ENCODE measurements around the gene KCNT2.

The KCNT2 gene

GRCh38 chr1:196393282-196393681 lies 215.0 kb downstream of the KCNT2 start:
- Histone ChIP-seq H3K27ac (ENCODE audit: low read length) (no peak overlapping the region), H3K9ac (ENCODE audit: low read length) (no peak overlapping the region), H3K79me2 (ENCODE audit: low read length) (no peaks in the 10 kb centered on the region), H3K4me1 (ENCODE audit: low read length) (no peaks in the 10 kb centered on the region), H4K20me1 (ENCODE audit: insufficient read depth, low read length) (no peaks in the 10 kb centered on the region), H2AFZ (ENCODE audit: low read depth, low read length) (no peak overlapping the region), H3K9me3 (ENCODE audit: insufficient read depth, low read length) (no peaks in the 10 kb centered on the region), H3K4me3 (ENCODE audit: low read length) (no peak overlapping the region), H3K36me3 (replicated peaks; ENCODE audit: low read depth, low read length) (no peaks in the 10 kb centered on the region), H3K27me3 (ENCODE audit: low read depth, low read length) (no peaks in the 10 kb centered on the region), H3K4me2 (ENCODE audit: low read length) (no peak overlapping the region)
- TF ChIP-seq EZH2phosphoT487 (IDR thresholded peaks at IDR 0.05; ENCODE audit: low read depth) (no peak), CTCF (IDR thresholded peaks at IDR 0.05; ENCODE audit: low read depth, low read length) (no peak)

GRCh38 chr1:196387766-196388165 lies 220.5 kb downstream of the KCNT2 start:
- Histone ChIP-seq H3K4me2 (ENCODE audit: low read length) (no peak overlapping the region), H2AFZ (ENCODE audit: low read depth, low read length) (no peak overlapping the region), H3K79me2 (ENCODE audit: low read length) (no peaks in the 10 kb centered on the region), H3K36me3 (replicated peaks; ENCODE audit: low read depth, low read length) (no peaks in the 10 kb centered on the region), H3K9me3 (ENCODE audit: insufficient read depth, low read length) (no peaks in the 10 kb centered on the region), H3K9ac (ENCODE audit: low read length) (no peak overlapping the region), H3K4me1 (ENCODE audit: low read length) (no peaks in the 10 kb centered on the region), H3K27ac (ENCODE audit: low read length) (no peak overlapping the region), H3K27me3 (ENCODE audit: low read depth, low read length) (no peaks in the 10 kb centered on the region), H3K4me3 (ENCODE audit: low read length) (no peak overlapping the region), H4K20me1 (ENCODE audit: insufficient read depth, low read length) (no peaks in the 10 kb centered on the region)
- TF ChIP-seq EZH2phosphoT487 (IDR thresholded peaks at IDR 0.05; ENCODE audit: low read depth) (no peak), CTCF (IDR thresholded peaks at IDR 0.05; ENCODE audit: low read depth, low read length) (no peak)

GRCh38 chr1:196385109-196385508 lies 223.1 kb downstream of the KCNT2 start:
- no peak for TF ChIP-seq EZH2phosphoT487 (IDR thresholded peaks at IDR 0.05; ENCODE audit: low read depth)
- no peak for TF ChIP-seq CTCF (IDR thresholded peaks at IDR 0.05; ENCODE audit: low read depth, low read length)
- no peaks in the 10 kb centered on the region for H3K79me2 ChIP-seq (ENCODE audit: low read length)
- H3K9me3 ChIP-seq (ENCODE audit: insufficient read depth, low read length) = no peaks in the 10 kb centered on the region
- no peak overlapping the region for H3K27ac ChIP-seq (ENCODE audit: low read length)
- H3K4me1 ChIP-seq (ENCODE audit: low read length) = no peaks in the 10 kb centered on the region
- no peak overlapping the region for H3K4me3 ChIP-seq (ENCODE audit: low read length)
- no peak overlapping the region for H3K4me2 ChIP-seq (ENCODE audit: low read length)
- no peaks in the 10 kb centered on the region for H3K36me3 ChIP-seq (replicated peaks; ENCODE audit: low read depth, low read length)
- H4K20me1 ChIP-seq (ENCODE audit: insufficient read depth, low read length) = no peaks in the 10 kb centered on the region
- no peak overlapping the region for H3K9ac ChIP-seq (ENCODE audit: low read length)
- no peak overlapping the region for H2AFZ ChIP-seq (ENCODE audit: low read depth, low read length)
- no peaks in the 10 kb centered on the region for H3K27me3 ChIP-seq (ENCODE audit: low read depth, low read length)

- TF ChIP-seq CTCF (IDR thresholded peaks at IDR 0.05; ENCODE audit: low read depth, low read length) (no peak), EZH2phosphoT487 (IDR thresholded peaks at IDR 0.05; ENCODE audit: low read depth) (no peak)
- H2AFZ ChIP-seq (ENCODE audit: low read depth, low read length) = no peak overlapping the region
Observed at GRCh38 chr1:196382383-196382782, 225.9 kb downstream of the KCNT2 start.

More at GRCh38 chr1:196382383-196382782, 225.9 kb downstream of the KCNT2 start:
- no peaks in the 10 kb centered on the region for H3K9me3 ChIP-seq (ENCODE audit: insufficient read depth, low read length)
- H3K27ac ChIP-seq (ENCODE audit: low read length) = no peak overlapping the region
- H3K4me2 ChIP-seq (ENCODE audit: low read length) = no peak overlapping the region
- no peaks in the 10 kb centered on the region for H3K79me2 ChIP-seq (ENCODE audit: low read length)
- no peak overlapping the region for H3K4me3 ChIP-seq (ENCODE audit: low read length)
- no peaks in the 10 kb centered on the region for H4K20me1 ChIP-seq (ENCODE audit: insufficient read depth, low read length)
- H3K4me1 ChIP-seq (ENCODE audit: low read length) = no peaks in the 10 kb centered on the region
- H3K9ac ChIP-seq (ENCODE audit: low read length) = no peak overlapping the region
- no peaks in the 10 kb centered on the region for H3K36me3 ChIP-seq (replicated peaks; ENCODE audit: low read depth, low read length)
- no peaks in the 10 kb centered on the region for H3K27me3 ChIP-seq (ENCODE audit: low read depth, low read length)

Measured in OCI-LY3 (cell line).